ENCODE data around the gene PURB.
"Not testable (repeated sequence)": the region's sequence is repeated elsewhere in the genome, so short reads cannot be mapped to it uniquely, and the experiment has no call there.

The PURB gene

GRCh38 chr7:44880317-44881018 is 4.9 kb downstream of the PURB start:
- CTCF ChIA-PET: interaction anchor here (0.7 to 3.4 kb wide), 5 partner anchors 13 to 257 kb away, joined by 3 to 16 read pairs (median 9); partner anchors contain the start of gene H2AZ2

GRCh38 chr7:44876393-44876792 is 8.9 kb downstream of the PURB start:
- POLR2A ChIA-PET: no interaction called here
- TF ChIP-seq CTCF (IDR thresholded peaks at IDR 0.05; ENCODE audit: insufficient read depth, low read length, missing control alignments): no peak
- no peak overlapping the region for H3K4me3 ChIP-seq (ENCODE audit: low read depth, low read length)
- no peak for DNase-seq (ENCODE audit: low read depth, low spot score)
- CTCF ChIA-PET: interaction anchor here (1.4 to 6.8 kb wide), 3 partner anchors 9 to 18 kb away, joined by 4 to 43 read pairs (median 5); no protein-coding TSS in a partner anchor

More at GRCh38 chr7:44880317-44881018, 4.9 kb downstream of the PURB start:
- no peak for DNase-seq (ENCODE audit: low read depth, low spot score)
- POLR2A ChIA-PET: interaction anchor here (1.2 to 1.6 kb wide), 2 partner anchors 83 to 307 kb away, joined by 3 to 6 read pairs; partner anchors contain the start of gene DDX56
- TF ChIP-seq CTCF (IDR thresholded peaks at IDR 0.05; ENCODE audit: insufficient read depth, low read length, missing control alignments): no peak
- H3K4me3 ChIP-seq (ENCODE audit: low read depth, low read length): peak overlapping the region; percentile 39

- TF ChIP-seq CTCF (IDR thresholded peaks at IDR 0.05; ENCODE audit: insufficient read depth, low read length, missing control alignments): no peak
- CTCF ChIA-PET: interaction anchor here (1.5 to 6.8 kb wide), 2 partner anchors 9 to 17 kb away, joined by 5 to 43 read pairs; no protein-coding TSS in a partner anchor
- H3K4me3 ChIP-seq (ENCODE audit: low read depth, low read length): no peak overlapping the region
- POLR2A ChIA-PET: interaction anchor here (0.7 to 1.9 kb wide), 3 partner anchors 8 to 21 kb away, joined by 3 to 4 read pairs (median 4); partner anchors contain the start of gene PURB
- DNase-seq (ENCODE audit: low read depth, low spot score): no peak
These were observed 10.1 kb downstream of the PURB start for GRCh38 chr7:44875241-44875640.

GRCh38 chr7:44872787-44873186 is 12.5 kb downstream of the PURB start:
- DNase-seq (ENCODE audit: low read depth, low spot score): no peak
- ChIA-PET POLR2A (interaction anchor here (0.6 kb wide), 1 partner anchor 9 kb away, joined by 3 read pairs; no protein-coding TSS in a partner anchor), CTCF (interaction anchor here (0.6 to 6.8 kb wide), 5 partner anchors 15 to 308 kb away, joined by 3 to 43 read pairs (median 3); no protein-coding TSS in a partner anchor)
- no peak overlapping the region for H3K4me3 ChIP-seq (ENCODE audit: low read depth, low read length)
- no peak for TF ChIP-seq CTCF (IDR thresholded peaks at IDR 0.05; ENCODE audit: insufficient read depth, low read length, missing control alignments)

- POLR2A ChIA-PET: interaction anchor here (0.6 kb wide), 1 partner anchor 10 kb away, joined by 3 read pairs; no protein-coding TSS in a partner anchor
- CTCF ChIA-PET; DNase-seq (ENCODE audit: low read depth, low spot score); H3K4me3 ChIP-seq (ENCODE audit: low read depth, low read length): not testable (repeated sequence)
These were observed 13.4 kb downstream of the PURB start for GRCh38 chr7:44871918-44872317.

GRCh38 chr7:44870780-44871179 is 14.6 kb downstream of the PURB start:
- CTCF ChIA-PET; POLR2A ChIA-PET; H3K4me3 ChIP-seq (ENCODE audit: low read depth, low read length); DNase-seq (ENCODE audit: low read depth, low spot score): not testable (repeated sequence)

- CTCF ChIA-PET: interaction anchor here (2.4 kb wide), 1 partner anchor 13 kb away, joined by 11 read pairs; no protein-coding TSS in a partner anchor
- DNase-seq (ENCODE audit: low read depth, low spot score); POLR2A ChIA-PET; H3K4me3 ChIP-seq (ENCODE audit: low read depth, low read length): not testable (repeated sequence)
These were observed 15.0 kb downstream of the PURB start for GRCh38 chr7:44870336-44870735.
